G401.6 (cell line): ENCODE results near the gene PRSS50.

ENCODE experiments used
- FAIRE-seq: peaks from 2 replicates; lab custom pipeline; 2012; peaks lifted over from hg19 to GRCh38; lab: Jason Lieb, UNC

The PRSS50 gene

DNA sequence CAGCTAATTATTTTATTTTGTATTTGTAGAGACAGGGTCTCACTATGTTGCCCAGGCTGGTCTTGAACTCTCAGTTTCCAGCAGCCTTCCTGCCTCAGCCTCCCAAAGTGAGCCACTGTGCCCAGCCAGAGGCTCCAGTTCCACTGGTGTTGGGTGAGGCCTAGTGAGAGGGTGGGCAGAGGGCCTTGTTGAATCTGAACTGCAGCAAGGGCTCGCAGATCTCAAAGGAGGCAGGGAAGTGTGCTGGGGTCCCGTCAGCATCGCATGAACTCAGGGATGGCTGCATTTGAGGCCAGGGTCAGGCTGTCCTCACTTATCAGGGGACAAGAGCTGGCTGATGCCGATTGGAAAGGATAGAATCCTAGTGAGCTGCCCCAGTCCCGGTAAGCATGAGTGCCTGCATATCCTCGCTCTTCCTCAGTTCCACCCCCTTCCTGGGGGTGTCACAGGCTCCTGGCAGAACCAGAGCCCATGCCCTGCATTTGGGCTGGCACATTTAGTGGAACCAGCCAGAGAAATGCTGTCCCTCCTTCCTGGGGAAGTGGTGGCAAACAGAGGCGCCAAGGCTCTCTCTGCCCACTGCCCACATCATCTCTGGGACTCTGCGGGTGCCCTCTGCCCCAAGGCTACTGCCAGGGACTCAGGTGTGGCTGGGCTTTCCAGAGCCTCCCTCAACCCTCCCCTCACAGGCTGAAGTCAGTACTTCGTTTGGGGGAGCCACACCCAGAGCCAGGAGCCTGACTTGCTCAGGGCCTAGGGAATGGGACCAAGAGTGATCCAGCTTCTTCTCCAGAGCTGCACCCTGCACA lies 48.3 kb downstream of the PRSS50 start:
- FAIRE-seq, result no peak

GRCh38 chr3:46668591-46668990 lies 49.1 kb downstream of the PRSS50 start:
- no peak for FAIRE-seq

GRCh38 chr3:46668116-46668515 lies 49.6 kb downstream of the PRSS50 start:
- FAIRE-seq, result no peak

- FAIRE-seq, result no peak
Observed at GRCh38 chr3:46667657-46668056, 50.0 kb downstream of the PRSS50 start.

DNA sequence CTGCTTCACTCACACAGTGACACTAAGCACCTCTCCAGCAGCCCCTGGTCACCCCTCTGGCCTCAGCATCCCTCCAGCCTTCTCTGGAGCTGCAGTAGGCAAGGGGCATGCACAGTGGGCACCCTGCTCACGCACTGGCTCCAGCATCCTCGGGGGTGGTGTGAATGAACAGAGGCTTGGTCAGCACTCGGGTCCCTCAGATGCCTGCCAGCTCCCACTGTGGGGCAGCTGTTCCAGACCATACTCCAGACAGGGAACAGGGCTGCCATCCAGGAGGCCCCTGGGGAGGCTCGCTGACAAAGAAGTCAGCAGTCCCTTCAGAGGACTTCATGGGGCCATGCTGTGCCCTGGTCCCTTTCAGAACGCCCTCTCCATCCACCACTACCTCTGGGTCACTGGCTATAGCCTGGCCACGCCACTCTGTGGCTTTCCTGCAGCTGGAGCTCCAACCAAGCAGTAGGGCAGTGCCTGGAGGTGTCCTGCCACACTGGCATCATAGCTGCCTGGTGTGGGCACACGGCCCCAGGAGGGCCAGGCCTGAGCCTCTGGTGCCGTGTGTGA lies 50.5 kb downstream of the PRSS50 start:
- no peak for FAIRE-seq

DNA sequence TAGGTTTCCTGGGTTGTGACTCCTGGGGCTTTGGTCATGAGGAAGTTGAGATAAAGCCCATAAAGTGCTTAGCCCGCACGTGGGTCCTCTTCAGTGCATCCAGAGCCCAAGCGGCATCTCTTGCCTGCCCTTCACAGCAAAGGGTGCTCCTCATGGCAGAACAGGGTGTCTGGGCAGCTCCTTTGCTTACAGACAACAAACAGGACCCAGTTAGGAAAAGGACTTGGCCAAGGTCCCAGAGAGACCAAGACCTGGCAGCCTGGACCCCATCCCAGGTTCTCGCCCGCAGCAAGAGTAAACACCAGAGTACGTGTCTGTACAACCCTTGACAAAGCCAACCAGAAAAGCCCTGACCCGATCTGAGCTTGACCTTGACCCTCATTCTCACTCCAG lies 51.2 kb downstream of the PRSS50 start:
- FAIRE-seq, result no peak

- FAIRE-seq, result no peak
Observed at GRCh38 chr3:46665763-46666452, 51.8 kb downstream of the PRSS50 start.

DNA sequence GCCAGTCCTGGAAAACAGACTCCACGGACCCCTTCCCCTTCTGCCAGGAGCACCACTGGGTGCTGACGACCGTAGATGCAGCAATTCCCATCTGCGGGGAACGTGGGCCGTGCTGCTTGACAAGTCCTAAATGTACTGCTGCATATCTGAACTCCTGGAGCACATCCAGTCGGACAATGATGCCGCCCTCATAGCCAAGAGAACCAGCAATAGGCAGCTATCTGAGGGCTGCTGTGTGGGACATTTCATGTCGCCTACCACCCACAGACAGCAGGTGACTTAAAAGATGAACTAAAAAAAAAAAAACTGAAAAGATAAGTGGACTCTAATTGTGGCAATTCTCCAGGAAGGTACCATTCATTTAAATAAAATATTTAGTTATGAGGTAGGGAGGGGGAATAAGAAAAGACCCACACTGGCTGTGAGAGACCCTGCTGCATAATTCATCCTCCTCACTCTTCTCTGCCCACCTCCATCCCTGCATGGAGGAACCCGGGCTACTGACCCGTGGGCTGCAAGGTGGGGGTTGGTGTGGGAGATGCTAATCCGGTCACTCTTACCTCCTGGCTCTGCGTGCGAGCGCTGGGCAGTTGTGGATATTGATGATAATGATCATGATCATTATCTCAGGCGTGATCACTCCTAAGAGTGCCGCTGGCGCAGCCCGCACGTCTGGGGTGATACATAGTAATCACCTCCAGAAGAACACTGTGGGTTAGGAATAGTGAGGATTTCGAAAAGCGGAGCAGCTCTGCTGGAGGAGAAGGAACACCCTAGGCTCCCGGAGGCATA lies 52.5 kb downstream of the PRSS50 start:
- no peak for FAIRE-seq

DNA sequence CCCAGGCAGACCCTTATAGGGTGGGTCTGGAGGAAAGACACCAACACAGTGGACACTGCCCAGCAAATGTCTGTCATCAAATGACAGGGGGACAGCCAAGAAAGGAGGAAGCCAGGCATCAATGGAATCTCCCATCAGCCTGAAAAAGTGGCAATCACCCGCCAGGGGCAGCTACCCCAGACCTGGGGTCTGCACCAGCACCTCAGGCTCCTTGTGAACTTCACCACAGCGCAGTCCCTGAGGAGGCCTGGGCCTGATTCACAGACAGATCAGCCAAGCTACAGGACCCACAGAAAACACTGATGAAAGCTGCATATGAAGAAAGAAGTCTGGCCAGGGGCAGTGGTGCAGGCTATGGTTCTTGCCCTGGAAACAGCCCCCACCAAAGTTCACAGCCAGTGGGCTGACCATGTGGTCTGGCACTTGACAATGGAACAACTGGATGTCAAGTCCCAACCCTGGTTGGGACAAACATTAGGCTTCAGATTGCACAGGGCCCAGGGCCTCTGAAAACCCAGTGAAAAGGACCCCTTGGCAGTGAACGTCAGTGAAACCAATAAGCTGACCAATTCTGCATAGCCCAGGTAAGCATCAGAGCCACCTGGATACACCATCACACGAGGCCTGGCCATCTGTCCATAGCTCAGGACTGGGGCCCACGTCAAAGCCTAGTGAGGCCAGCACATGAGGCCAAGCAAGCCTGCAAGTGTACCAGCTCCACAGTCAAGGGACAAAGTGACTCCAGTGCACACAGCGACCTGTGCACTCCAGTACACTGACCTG lies 53.3 kb downstream of the PRSS50 start:
- no peak for FAIRE-seq

- no peak for FAIRE-seq
Observed at GRCh38 chr3:46663591-46664135, 54.0 kb downstream of the PRSS50 start.

DNA sequence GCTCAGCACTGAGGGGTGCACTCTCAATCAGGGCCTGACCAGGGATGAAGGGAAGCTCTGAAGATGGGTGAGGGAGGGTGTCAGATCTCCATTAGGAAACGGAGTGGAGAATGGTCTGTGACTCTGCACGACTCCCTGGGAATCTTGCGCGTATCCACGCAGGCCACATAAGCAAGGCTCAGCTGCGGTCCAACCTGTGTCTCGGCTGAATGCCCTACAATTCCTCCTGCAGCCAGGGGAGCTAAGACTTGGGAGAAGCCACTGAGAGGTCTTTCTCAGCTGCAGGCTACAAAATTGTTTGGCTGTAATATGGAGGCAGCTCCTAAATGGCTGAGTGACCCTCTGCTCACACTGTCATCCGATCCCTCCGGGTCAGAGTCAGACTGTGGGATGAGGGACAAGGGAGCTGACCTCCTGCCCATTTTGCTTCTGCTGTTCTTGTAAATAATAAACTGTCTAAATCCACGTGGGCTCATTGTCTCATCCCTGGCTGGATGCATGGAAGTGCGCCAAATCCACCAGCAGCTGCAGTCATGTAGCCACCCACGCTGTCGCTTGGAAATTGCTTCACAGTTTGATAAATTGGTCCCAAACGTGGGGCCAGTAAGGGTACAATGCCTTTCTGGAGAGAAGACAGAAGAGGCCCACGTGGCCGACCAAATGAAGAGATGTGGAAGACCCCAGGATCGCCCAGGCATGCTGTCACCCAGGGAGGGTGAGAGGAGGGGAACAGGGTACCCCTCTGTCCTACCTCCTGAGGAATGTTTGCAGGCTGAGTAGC lies 54.7 kb downstream of the PRSS50 start:
- no peak for FAIRE-seq
